K562 (cell line): Measurements from ENCODE around the gene OR51V1. TPM values are rescaled to one million over a fixed set of nuclear protein-coding genes. Genes with fewer than 3 reads are reported as not detected.
A peak's percentile ranks its signal among the peaks of the same experiment; 100 is the strongest.

Experiments
- AFF1 ChIP-seq, 2 experiments: fragments of 450-650 bp; IDR thresholded peaks; 2 replicates each; pipeline ENCODE4 v1.6.1; 2018; ENCODE audit warnings: mild to moderate bottlenecking in 2 of 2, low read depth in 1 of 2; ENCODE audit not compliant: partially characterized antibody in 2 of 2
- BCLAF1 ChIP-seq, 2 experiments: fragments of 450-650 bp in 1 of 2; IDR thresholded peaks; 2 replicates each; pipeline ENCODE4 v1.6.1; 2011 to 2017; ENCODE audit warnings: low read depth in 2 of 2, antibody characterized with exemption in 1 of 2, borderline replicate concordance in 1 of 2, low read length in 1 of 2, mild to moderate bottlenecking in 1 of 2, mixed read lengths in 1 of 2; ENCODE audit not compliant: control insufficient read depth in 1 of 2
- C11orf30 ChIP-seq: fragments of 450-650 bp; IDR thresholded peaks from 2 replicates; pipeline ENCODE4 v1.6.1; 2016; ENCODE audit warnings: low read depth, mild to moderate bottlenecking
- CSDE1 ChIP-seq, 2 experiments: fragments of 450-650 bp; IDR thresholded peaks; 2 replicates each; pipeline ENCODE4 v1.6.1; 2016; ENCODE audit warnings: mild to moderate bottlenecking in 1 of 2
- DNMT1 ChIP-seq: fragments of 450-650 bp; IDR thresholded peaks from 2 replicates; pipeline ENCODE4 v1.6.1; 2016; ENCODE audit warnings: antibody characterized with exemption, mild to moderate bottlenecking
- DPF2 ChIP-seq: fragments of 450-650 bp; IDR thresholded peaks from 2 replicates; pipeline ENCODE4 v1.6.1; 2016
- EHMT2 ChIP-seq: fragments of 450-650 bp; IDR thresholded peaks from 2 replicates; pipeline ENCODE4 v1.6.1; 2018; ENCODE audit warnings: antibody characterized with exemption
- MAFF ChIP-seq: IDR thresholded peaks from 2 replicates; pipeline ENCODE4 v1.6.1; 2012; ENCODE audit warnings: low read length, improper control_type of control experiment
- MEF2D ChIP-seq: conservative IDR thresholded peaks from 2 replicates; pipeline ENCODE4 v1.6.1; 2016; ENCODE audit warnings: low read depth, missing genetic modification characterization, missing compliant biosample characterization
- MITF ChIP-seq: IDR thresholded peaks from 2 replicates; pipeline ENCODE4 v1.6.1; 2014; ENCODE audit warnings: antibody characterized with exemption
- MYC ChIP-seq, 2 experiments: fragments of 250-450 bp in 1 of 2; sonication (Bioruptor Pico) in 1 of 2; IDR thresholded peaks; 2 replicates each; pipeline versions ENCODE4 v1.5.1 to v1.6.1; 2012 to 2021; ENCODE audit warnings: low read depth in 2 of 2, borderline replicate concordance in 1 of 2, improper control_type of control experiment in 1 of 2, low read length in 1 of 2, mild to moderate bottlenecking in 1 of 2, moderate library complexity in 1 of 2
- NCOA4 ChIP-seq: fragments of 450-650 bp; IDR thresholded peaks from 2 replicates; pipeline ENCODE4 v1.6.1; 2018; ENCODE audit warnings: mild to moderate bottlenecking; ENCODE audit not compliant: partially characterized antibody
- PHB2 ChIP-seq: fragments of 450-650 bp; IDR thresholded peaks from 2 replicates; pipeline ENCODE4 v1.6.1; 2017; ENCODE audit warnings: low read depth
- SAFB2 ChIP-seq: fragments of 200-400 bp; formaldehyde crosslinking; IDR thresholded peaks from 2 replicates; pipeline ENCODE4 v1.6.1; 2018; ENCODE audit warnings: borderline replicate concordance, low read length, low read depth, moderate library complexity; ENCODE audit not compliant: severe bottlenecking
- ZBTB26 ChIP-seq: fragments of 450-650 bp; formaldehyde crosslinking; IDR thresholded peaks from 2 replicates; pipeline ENCODE4 v1.4.0; 2022; ENCODE audit warnings: missing genetic modification characterization
- ZNF511 ChIP-seq: sonication (generic); formaldehyde crosslinking; IDR thresholded peaks from 2 replicates; pipeline ENCODE4 v1.8.0; 2022; ENCODE audit warnings: mild to moderate bottlenecking, missing genetic modification reagents
- polyA plus RNA-seq, 8 experiments: library from polyadenylated mRNA; depleted of rRNA in 4 of 8; stranded (reverse) in 5 of 8; unstranded in 3 of 8; fragments of >200 nt; fragmentation: Nextera tagmentation in 2 of 8; fragmentation: Illumina TruSeq in 1 of 8; extraction: Ambion mirVana in 2 of 8; extraction: Trizol in 1 of 8; gene quantifications; 2 replicates each; pipeline versions ENCODE4 v1.2.1 to v1.2.3, GENCODE V29; 2011 to 2014; ENCODE audit warnings: inconsistent platforms in 1 of 8, missing spikeins in 1 of 8
- total RNA-seq, 7 experiments: library from RNA; depleted of rRNA in 6 of 7; stranded (reverse); fragments of >200 nt in 6 of 7; fragmentation: Illumina TruSeq in 2 of 7; extraction: Trizol in 2 of 7; gene quantifications; 2 replicates each; pipeline versions ENCODE4 v1.2.1 to v1.2.3, GENCODE V29; 2011 to 2021; ENCODE audit warnings: low replicate concordance in 1 of 7

The OR51V1 gene
- total and polyA plus RNA-seq, 9 of the 15 experiments (the other 6 are each of a cell fraction or from before 2014, with no cell fraction given), result not detected

GRCh38 chr11:5235364-5236095 lies 35.0 kb upstream of the OR51V1 start (continued):
- TF ChIP-seq MITF (no peak), ZBTB26 (CRISPR knock-in tag) (peak; percentile 91), SAFB2 (no peak), MEF2D (tag) (peak; percentile 71; the same call in 1 of the 2 replicates), DPF2 (peak; percentile 60), MAFF (peak; percentile 49; the same call in 1 of the 2 replicates), NCOA4 (peak; percentile 88), CSDE1 (IDR thresholded peaks at IDR 0.05) (0 out of 4 replicates have a peak, but pooled peaks of 1 of the 2 experiments have one; percentile 69), PHB2 (0 out of 2 replicates have a peak, but pooled peaks have one; percentile 61), AFF1 (IDR thresholded peaks at IDR 0.05; ENCODE audit: low read depth in 1 of 2, partially characterized antibody in 2 of 2) (peak in 1 of 2 experiments; percentile 67), C11orf30 (peak; percentile 65), BCLAF1 (IDR thresholded peaks at IDR 0.05; ENCODE audit: borderline replicate concordance in 1 of 2, control insufficient read depth in 1 of 2, low read depth in 2 of 2, low read length in 1 of 2) (peak in 1 of 2 experiments; percentile 83; a peak in 2 of 4 replicates), DNMT1 (peak; percentile 37; the same call in 1 of the 2 replicates), ZNF511 (CRISPR knock-in tag) (no peak), EHMT2 (peak; percentile 66; the same call in 1 of the 2 replicates), MYC (IDR thresholded peaks at IDR 0.05; ENCODE audit: low read depth, low read length) (no peak), MYC (CRISPR knock-in tag; IDR thresholded peaks at IDR 0.05; ENCODE audit: borderline replicate concordance, low read depth) (no peak)
